ENCODE measurements around the gene LRRK2.
"Not testable (repeated sequence)": the region's sequence is repeated elsewhere in the genome, so short reads cannot be mapped to it uniquely, and the experiment has no call there.

Gene LRRK2

GRCh38 chr12:40313928-40314327 lies 89.1 kb downstream of the LRRK2 start:
- DNase-seq (ENCODE audit: low read depth in 2 of 2, low spot score in 1 of 2), result no peak

- DNase-seq (ENCODE audit: low read depth in 2 of 2, low spot score in 1 of 2), result no peak
These were observed 90.1 kb downstream of the LRRK2 start for GRCh38 chr12:40314927-40315326.

- no peak for DNase-seq (ENCODE audit: low read depth in 2 of 2, low spot score in 1 of 2)
These were observed 90.6 kb downstream of the LRRK2 start for GRCh38 chr12:40315375-40315774.

GRCh38 chr12:40324261-40324660 lies 99.5 kb downstream of the LRRK2 start:
- no peak for DNase-seq (ENCODE audit: low read depth in 2 of 2, low spot score in 1 of 2)

- DNase-seq (ENCODE audit: low read depth in 2 of 2, low spot score in 1 of 2), result no peak
These were observed 100.7 kb downstream of the LRRK2 start for GRCh38 chr12:40325349-40325960.

- DNase-seq (ENCODE audit: low read depth in 2 of 2, low spot score in 1 of 2), result no peak
These were observed 102.7 kb downstream of the LRRK2 start for GRCh38 chr12:40327535-40327934.

- no peak for DNase-seq (ENCODE audit: low read depth in 2 of 2, low spot score in 1 of 2)
These were observed 105.4 kb downstream of the LRRK2 start for GRCh38 chr12:40330180-40330579.

DNA sequence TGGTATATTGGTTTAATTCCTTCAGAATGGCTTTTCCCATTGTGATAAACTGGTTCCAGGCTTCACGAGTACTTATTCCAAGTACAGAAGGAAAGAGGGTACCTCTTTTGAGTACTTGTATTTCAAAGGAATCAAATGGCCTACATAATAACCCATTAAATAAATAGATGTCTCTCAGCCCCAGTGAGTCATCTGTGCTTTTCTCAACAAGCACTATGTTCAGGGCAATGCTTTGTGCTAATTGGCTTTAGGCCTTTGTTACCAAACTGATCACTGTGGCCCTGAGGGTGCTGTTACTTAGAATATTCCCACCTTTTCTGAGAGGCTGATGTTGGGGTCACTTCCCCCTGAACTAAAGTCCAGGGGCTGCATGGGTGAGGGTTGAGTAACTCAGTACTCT lies 107.1 kb downstream of the LRRK2 start:
- no peak for DNase-seq (ENCODE audit: low read depth in 2 of 2, low spot score in 1 of 2)

DNA sequence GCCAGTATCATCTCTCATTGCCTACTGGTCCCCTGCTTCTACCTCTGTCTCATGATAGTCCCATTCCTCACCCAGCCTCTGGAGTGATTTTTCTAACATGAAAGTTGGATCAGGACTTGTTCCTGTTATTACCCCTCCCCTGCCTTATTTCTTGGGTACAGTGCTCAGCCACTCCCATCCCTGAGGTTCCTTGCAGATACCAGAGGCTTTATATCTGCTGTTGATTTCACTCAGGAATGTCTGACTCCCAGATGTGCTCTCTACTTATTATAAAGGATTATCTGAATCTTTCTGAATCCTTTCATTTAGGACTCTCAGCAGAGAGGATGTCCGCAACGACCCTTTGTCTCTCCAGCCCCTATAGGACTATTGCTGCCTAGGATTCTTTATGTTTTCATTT lies 111.2 kb downstream of the LRRK2 start:
- no peak for DNase-seq (ENCODE audit: low read depth in 2 of 2, low spot score in 1 of 2)

- no peak for DNase-seq (ENCODE audit: low read depth in 2 of 2, low spot score in 1 of 2)
These were observed 111.9 kb downstream of the LRRK2 start for GRCh38 chr12:40336573-40337199.

GRCh38 chr12:40338071-40338470 lies 113.3 kb downstream of the LRRK2 start:
- DNase-seq (ENCODE audit: low read depth in 2 of 2, low spot score in 1 of 2), result no peak

- DNase-seq (ENCODE audit: low read depth in 2 of 2, low spot score in 1 of 2), result no peak
These were observed 113.8 kb downstream of the LRRK2 start for GRCh38 chr12:40338621-40339020.

DNA sequence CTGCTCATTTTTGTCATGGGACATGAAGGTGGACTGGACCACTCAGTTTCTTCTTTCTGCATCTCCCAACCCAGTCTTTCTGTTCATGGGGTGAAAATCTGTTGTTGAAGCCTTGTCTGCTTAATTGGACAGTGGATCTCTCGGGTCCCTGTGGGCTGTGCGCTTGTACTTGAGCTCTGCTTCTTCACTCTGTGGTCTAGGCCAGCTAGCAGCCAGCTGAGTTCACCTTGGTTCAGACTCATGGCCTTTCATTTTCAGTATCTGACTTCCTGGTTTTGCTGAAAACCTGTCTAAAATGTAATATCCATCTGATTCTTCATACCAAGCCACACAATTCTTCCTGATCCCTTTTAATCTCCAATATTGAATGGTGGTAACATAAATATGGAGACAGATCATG lies 117.2 kb downstream of the LRRK2 start:
- DNase-seq (ENCODE audit: low read depth in 2 of 2, low spot score in 1 of 2), result no peak

DNA sequence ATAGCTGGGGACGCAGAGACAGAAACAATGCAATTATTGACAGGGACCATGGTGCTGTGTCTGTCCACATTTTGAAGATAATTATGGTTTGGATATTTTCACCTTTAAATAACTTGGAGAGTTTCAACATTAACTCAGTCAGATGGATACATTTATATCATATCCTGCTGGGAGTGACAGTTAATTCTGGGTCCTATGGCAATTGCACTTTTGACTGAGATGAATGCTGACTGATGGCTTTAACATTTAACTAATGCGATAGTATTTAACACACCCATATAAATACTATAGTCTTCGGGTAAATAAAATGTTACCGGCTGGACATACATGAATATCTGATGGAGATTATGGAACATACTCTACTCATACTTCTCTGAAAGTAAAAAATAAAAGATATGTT lies 118.3 kb downstream of the LRRK2 start:
- DNase-seq (ENCODE audit: low read depth in 2 of 2, low spot score in 1 of 2), result no peak

- DNase-seq (ENCODE audit: low read depth in 2 of 2, low spot score in 1 of 2), result no peak
These were observed 119.5 kb downstream of the LRRK2 start for GRCh38 chr12:40344312-40344711.

DNA sequence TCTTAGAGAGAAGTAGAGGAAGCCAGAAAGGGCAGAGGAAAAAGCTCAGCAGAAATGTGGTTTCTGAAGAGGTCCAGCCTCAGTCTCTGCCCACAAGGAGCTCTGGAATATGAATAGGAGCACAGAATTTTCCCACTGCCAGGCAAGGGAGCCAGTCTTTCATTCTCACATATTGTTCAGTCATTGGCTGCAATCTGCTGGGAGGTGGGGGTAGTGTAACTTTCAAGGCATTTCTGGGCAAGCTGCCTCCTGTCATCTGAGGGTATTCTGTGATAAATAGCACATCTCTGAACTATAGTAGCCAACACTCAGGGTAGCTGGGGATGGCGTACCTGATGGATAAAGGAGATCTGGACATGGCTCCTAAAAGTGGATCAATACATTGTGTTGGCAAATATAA lies 127.2 kb downstream of the LRRK2 start:
- DNase-seq (ENCODE audit: low read depth in 2 of 2, low spot score in 1 of 2), result no peak

DNA sequence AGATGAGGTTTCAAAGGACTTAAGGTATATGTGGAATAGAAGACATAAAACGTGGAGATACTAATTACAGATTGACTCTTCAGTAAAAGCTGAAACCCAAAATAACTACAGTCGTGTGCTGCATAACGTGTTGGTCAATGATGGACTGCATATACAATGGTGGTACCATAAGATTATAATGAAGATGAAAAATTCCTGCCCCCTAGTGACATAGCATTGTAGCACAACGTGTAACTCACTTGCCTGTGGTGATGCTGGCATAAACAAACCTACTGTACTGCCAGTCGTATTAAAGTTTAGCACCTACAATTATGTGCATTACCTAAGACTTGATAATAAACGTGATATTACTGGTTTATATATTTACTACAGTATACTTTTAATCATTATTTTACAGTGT lies 150.3 kb downstream of the LRRK2 start:
- DNase-seq (ENCODE audit: low read depth in 2 of 2, low spot score in 1 of 2), result no peak

- no peak for DNase-seq (ENCODE audit: low read depth in 2 of 2, low spot score in 1 of 2)
These were observed 151.9 kb downstream of the LRRK2 start for GRCh38 chr12:40376533-40377267.

DNA sequence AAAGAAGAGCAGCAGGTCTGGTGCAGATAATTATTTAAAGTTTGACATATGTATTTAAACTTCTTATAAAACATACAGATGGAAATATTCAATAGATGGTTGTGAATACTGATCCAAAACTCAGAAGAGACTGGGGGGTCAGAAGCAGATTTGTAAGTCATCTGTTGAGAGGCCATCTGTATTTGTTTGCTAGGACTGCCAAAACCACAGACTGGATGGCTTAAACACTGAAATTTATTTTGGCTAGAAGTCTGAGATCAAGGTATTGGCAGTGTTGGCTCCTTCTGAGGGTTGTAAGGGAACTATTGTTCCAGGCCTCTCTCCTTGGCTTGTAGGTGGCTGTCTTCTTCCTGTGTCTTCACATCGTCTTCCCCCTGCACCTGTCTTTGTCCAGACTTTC lies 153.9 kb downstream of the LRRK2 start:
- DNase-seq (ENCODE audit: low read depth in 2 of 2, low spot score in 1 of 2), result no peak

DNA sequence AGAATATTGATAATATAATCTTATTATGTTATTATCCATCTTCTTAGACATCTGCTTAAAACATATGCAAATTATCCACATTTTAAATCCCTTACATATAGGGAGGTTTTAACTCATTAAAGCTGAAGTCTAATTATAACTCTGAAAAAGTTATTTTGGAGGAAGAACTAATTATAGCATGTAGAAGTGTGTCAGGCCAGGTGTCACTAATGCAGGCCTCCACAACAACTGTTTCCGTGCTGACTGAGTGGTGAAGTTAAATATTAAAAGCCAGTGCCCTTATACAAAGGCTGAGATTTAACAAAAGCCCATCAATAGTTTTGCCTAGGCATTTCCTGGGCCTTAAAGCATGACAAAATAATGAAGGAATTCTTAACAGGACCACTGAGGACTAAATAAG lies 157.4 kb downstream of the LRRK2 start:
- DNase-seq (ENCODE audit: low read depth in 2 of 2, low spot score in 1 of 2), result no peak

DNA sequence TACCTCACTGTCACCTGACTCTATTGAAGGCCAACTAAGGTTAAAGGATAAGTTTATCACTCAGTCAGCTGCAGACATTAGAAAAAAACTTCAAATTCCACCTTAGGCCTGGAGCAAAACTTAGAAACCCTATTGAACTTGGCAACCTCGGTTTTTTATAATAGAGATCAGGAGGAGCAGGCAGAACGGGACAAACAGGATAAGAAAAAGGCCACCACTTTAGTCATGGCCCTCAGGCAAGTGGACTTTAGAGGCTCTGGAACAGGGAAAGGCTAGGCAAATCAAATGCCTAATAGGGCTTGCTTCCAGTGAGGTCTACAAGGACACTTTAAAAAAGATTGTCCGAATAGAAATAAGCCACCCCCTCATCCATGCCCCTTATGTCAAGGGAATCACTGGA lies 162.5 kb downstream of the LRRK2 start:
- DNase-seq (ENCODE audit: low read depth in 2 of 2, low spot score in 1 of 2), result not testable (repeated sequence)

GRCh38 chr12:40390980-40391379 lies 166.2 kb downstream of the LRRK2 start:
- DNase-seq (ENCODE audit: low read depth in 2 of 2, low spot score in 1 of 2), result no peak

GRCh38 chr12:40393026-40393425 lies 168.2 kb downstream of the LRRK2 start:
- DNase-seq (ENCODE audit: low read depth in 2 of 2, low spot score in 1 of 2), result no peak

All from stimulated activated CD8-positive, alpha-beta memory T cell treated with anti-CD3 and anti-CD28 coated beads, Interleukin-4, amount 100 ng/mL, for 1 hour (primary cell).